ENCODE measurements around the gene SQOR. TPM values are rescaled to one million over a fixed set of nuclear protein-coding genes. Genes with fewer than 3 reads are reported as not detected.

Gene SQOR
- total and polyA plus RNA-seq, 2 donors (not counting 1 experiment from before 2014, with no cell fraction given): 25.6 to 29.1 TPM

GRCh38 chr15:45668386-45668785 is 33.6 kb downstream of the SQOR start:
- H2AFZ ChIP-seq (ENCODE audit: insufficient read depth, low read depth, low read length, poor library complexity, severe bottlenecking): no peak overlapping the region
- Mint-ChIP-seq H3K4me3 (no peak overlapping the region), H3K4me1 (no peaks in the 10 kb centered on the region), H3K27me3 (no peaks in the 10 kb centered on the region), H3K9me3 (ENCODE audit: insufficient read depth) (no peaks in the 10 kb centered on the region), H3K27ac (no peak overlapping the region)
- no peak overlapping the region for H3K9ac ChIP-seq (ENCODE audit: low read length)
- H3K4me1 ChIP-seq (ENCODE audit: control insufficient read depth in 2 of 2, insufficient read depth in 2 of 2, low read length in 2 of 2): no peaks in the 10 kb centered on the region
- H3K27ac ChIP-seq (ENCODE audit: low read length in 2 of 2): no peak overlapping the region
- no peak overlapping the region for H3K4me3 ChIP-seq (ENCODE audit: control extremely low read depth in 1 of 5, extremely low read depth in 1 of 5, insufficient read depth in 1 of 5, low read depth in 2 of 5, low read length in 4 of 5)
- no peak overlapping the region for H3K4me2 ChIP-seq (replicated peaks; ENCODE audit: low read depth, low read length, poor library complexity, severe bottlenecking)
- peaks cover 6 to 62% of the 10 kb centered on the region in 2 experiments for H3K36me3 ChIP-seq (replicated peaks in 1 of 2; ENCODE audit: control extremely low read depth in 1 of 2, control insufficient read depth in 1 of 2, extremely low read depth in 1 of 2, insufficient read depth in 2 of 2, low read length in 1 of 2)
- TF ChIP-seq EZH2 (IDR thresholded peaks at IDR 0.05; ENCODE audit: borderline replicate concordance, insufficient read depth, low read depth, low read length, poor library complexity, severe bottlenecking): no peak
- TF ChIP-seq, protein P1, sequence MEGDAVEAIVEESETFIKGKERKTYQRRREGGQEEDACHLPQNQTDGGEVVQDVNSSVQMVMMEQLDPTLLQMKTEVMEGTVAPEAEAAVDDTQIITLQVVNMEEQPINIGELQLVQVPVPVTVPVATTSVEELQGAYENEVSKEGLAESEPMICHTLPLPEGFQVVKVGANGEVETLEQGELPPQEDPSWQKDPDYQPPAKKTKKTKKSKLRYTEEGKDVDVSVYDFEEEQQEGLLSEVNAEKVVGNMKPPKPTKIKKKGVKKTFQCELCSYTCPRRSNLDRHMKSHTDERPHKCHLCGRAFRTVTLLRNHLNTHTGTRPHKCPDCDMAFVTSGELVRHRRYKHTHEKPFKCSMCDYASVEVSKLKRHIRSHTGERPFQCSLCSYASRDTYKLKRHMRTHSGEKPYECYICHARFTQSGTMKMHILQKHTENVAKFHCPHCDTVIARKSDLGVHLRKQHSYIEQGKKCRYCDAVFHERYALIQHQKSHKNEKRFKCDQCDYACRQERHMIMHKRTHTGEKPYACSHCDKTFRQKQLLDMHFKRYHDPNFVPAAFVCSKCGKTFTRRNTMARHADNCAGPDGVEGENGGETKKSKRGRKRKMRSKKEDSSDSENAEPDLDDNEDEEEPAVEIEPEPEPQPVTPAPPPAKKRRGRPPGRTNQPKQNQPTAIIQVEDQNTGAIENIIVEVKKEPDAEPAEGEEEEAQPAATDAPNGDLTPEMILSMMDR (IDR thresholded peaks at IDR 0.05): no peak
- DNase-seq (no peak), ATAC-seq (ENCODE audit: low read depth) (no peak)
- peaks cover 12% of the 10 kb centered on the region for H4K20me1 ChIP-seq (ENCODE audit: control insufficient read depth, insufficient read depth, low read length, poor library complexity, severe bottlenecking)
- no peaks in the 10 kb centered on the region for H3K79me2 ChIP-seq (ENCODE audit: control insufficient read depth, insufficient read depth, low read length)
- intact Hi-C loops (cut with micrococcal nuclease): no loop called here
- H3K27me3 ChIP-seq (replicated peaks in 1 of 4; ENCODE audit: control extremely low read depth in 1 of 4, control insufficient read depth in 3 of 4, insufficient read depth in 4 of 4, low read length in 3 of 4): no peaks in the 10 kb centered on the region
- POLR2A ChIA-PET: no interaction called here
- 92% methylated on average over 6 of the region's 6 CpGs for WGBS (ENCODE audit: insufficient coverage)
- no peaks in the 10 kb centered on the region for H3K9me3 ChIP-seq (ENCODE audit: control extremely low read depth in 1 of 3, control insufficient read depth in 2 of 3, insufficient read depth in 1 of 3, low read length in 2 of 3)
- CTCF ChIA-PET: no interaction called here

- H3K27me3 Mint-ChIP-seq: no peaks in the 10 kb centered on the region
- no peak overlapping the region for H3K4me2 ChIP-seq (replicated peaks; ENCODE audit: low read depth, low read length, poor library complexity, severe bottlenecking)
- no peak overlapping the region for H3K27ac ChIP-seq (ENCODE audit: low read length in 2 of 2)
- no peaks in the 10 kb centered on the region for H3K9me3 ChIP-seq (ENCODE audit: control extremely low read depth in 1 of 3, control insufficient read depth in 2 of 3, insufficient read depth in 1 of 3, low read length in 2 of 3)
- H3K79me2 ChIP-seq (ENCODE audit: control insufficient read depth, insufficient read depth, low read length): no peaks in the 10 kb centered on the region
- no peak overlapping the region for H2AFZ ChIP-seq (ENCODE audit: insufficient read depth, low read depth, low read length, poor library complexity, severe bottlenecking)
- H4K20me1 ChIP-seq (ENCODE audit: control insufficient read depth, insufficient read depth, low read length, poor library complexity, severe bottlenecking): peaks cover 12% of the 10 kb centered on the region
- ATAC-seq (ENCODE audit: low read depth): no peak
- DNase-seq: no peak
- intact Hi-C loops (cut with micrococcal nuclease): no loop called here
- H3K9me3 Mint-ChIP-seq (ENCODE audit: insufficient read depth): no peaks in the 10 kb centered on the region
- H3K4me3 ChIP-seq (ENCODE audit: control extremely low read depth in 1 of 5, extremely low read depth in 1 of 5, insufficient read depth in 1 of 5, low read depth in 2 of 5, low read length in 4 of 5): no peak overlapping the region
- H3K27me3 ChIP-seq (replicated peaks in 1 of 4; ENCODE audit: control extremely low read depth in 1 of 4, control insufficient read depth in 3 of 4, insufficient read depth in 4 of 4, low read length in 3 of 4): no peaks in the 10 kb centered on the region
- H3K9ac ChIP-seq (ENCODE audit: low read length): no peak overlapping the region
- H3K4me3 Mint-ChIP-seq: no peak overlapping the region
- H3K27ac Mint-ChIP-seq: no peak overlapping the region
- no peak for TF ChIP-seq EZH2 (IDR thresholded peaks at IDR 0.05; ENCODE audit: borderline replicate concordance, insufficient read depth, low read depth, low read length, poor library complexity, severe bottlenecking)
- TF ChIP-seq, protein P1 (IDR thresholded peaks at IDR 0.05): no peak
- peaks cover 6 to 60% of the 10 kb centered on the region in 2 experiments for H3K36me3 ChIP-seq (replicated peaks in 1 of 2; ENCODE audit: control extremely low read depth in 1 of 2, control insufficient read depth in 1 of 2, extremely low read depth in 1 of 2, insufficient read depth in 2 of 2, low read length in 1 of 2)
- ChIA-PET POLR2A (no interaction called here), CTCF (no interaction called here)
- H3K4me1 Mint-ChIP-seq: no peaks in the 10 kb centered on the region
- no CpG with 5 or more reads among the region's 3 CpGs for WGBS (ENCODE audit: insufficient coverage)
- H3K4me1 ChIP-seq (ENCODE audit: control insufficient read depth in 2 of 2, insufficient read depth in 2 of 2, low read length in 2 of 2): no peaks in the 10 kb centered on the region
These were observed 34.6 kb downstream of the SQOR start for GRCh38 chr15:45669422-45669821.
